Jurkat, Clone E6-1 (cell line): ENCODE results near the gene JAKMIP1.

Experiments
- DNase-seq: peaks from one replicate; pipeline ENCODE4 v3.0.0-alpha.2; 2011; ENCODE audit warnings: low read depth, low spot score
- H3K4me3 ChIP-seq: 2 replicates; pipeline ENCODE4 v1.5.1; 2011; ENCODE audit warnings: mild to moderate bottlenecking, low read length, control low read depth, moderate library complexity

Gene JAKMIP1

DNA sequence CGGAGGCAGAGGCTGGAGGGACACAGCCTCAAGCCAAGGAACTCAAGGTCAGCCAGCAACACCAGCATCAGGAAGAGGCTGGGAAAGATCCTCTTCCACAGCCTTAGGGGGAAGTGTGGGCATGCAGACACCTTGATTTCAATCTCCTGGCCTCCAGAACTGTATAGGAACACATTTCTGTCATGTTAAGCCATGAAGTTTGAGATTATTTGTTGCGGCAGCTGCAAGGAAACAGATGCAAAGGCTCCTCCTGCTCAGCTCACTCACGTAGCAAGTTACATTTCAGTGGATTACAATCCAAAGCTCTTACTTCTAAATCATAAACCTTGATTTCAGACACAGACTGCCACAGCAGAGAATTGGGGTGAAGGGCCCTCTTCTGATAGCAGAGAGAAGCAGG is 113.5 kb downstream of the JAKMIP1 start:
- H3K4me3 ChIP-seq = no peak overlapping the region
- no peak for DNase-seq

GRCh38 chr4:6085691-6086628 is 114.4 kb downstream of the JAKMIP1 start:
- DNase-seq = no peak

GRCh38 chr4:6085028-6085690 is 115.2 kb downstream of the JAKMIP1 start:
- no peak for DNase-seq
- no peak overlapping the region for H3K4me3 ChIP-seq

More at GRCh38 chr4:6085691-6086628, 114.4 kb downstream of the JAKMIP1 start:
- H3K4me3 ChIP-seq = no peak overlapping the region

GRCh38 chr4:6079965-6080364 is 120.4 kb downstream of the JAKMIP1 start:
- DNase-seq = no peak
- H3K4me3 ChIP-seq = no peak overlapping the region

DNA sequence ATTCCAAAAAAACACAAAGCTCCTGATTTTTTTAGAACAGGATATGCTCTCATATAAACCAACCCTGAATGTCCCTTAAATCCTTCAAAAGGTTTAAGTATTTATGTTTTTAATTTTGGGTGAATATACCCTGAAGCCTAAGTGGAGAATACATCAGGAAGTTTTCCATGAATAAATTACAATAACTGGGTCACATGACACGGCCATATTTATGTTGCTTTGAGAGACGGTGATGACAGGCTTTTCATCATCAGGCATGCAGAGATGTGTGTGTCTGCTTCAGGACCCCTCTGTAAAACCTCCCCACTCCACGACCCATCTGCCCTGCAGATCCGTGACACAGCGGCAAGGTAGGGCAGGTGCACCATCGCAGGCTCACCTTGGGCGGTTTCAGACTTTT is 121.8 kb downstream of the JAKMIP1 start:
- DNase-seq = no peak
- H3K4me3 ChIP-seq = no peak overlapping the region

DNA sequence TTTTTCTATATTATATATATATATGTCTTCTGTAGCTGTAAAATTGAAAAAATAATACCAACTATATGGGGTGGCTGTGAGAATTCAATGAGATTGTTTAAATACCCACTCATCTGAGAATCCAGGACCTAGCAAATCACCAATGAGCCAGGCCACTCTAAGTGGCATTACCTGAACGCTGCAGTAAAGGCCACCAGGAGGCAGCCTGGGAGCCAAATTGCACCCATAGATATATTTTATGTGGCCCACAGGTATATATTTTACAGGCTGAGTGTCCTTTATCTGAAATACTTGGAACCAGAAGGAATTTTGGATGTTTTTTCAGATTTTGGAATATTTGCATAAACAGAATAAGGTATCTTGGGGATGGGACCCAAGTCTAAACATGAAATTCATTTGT is 124.0 kb downstream of the JAKMIP1 start:
- H3K4me3 ChIP-seq = no peak overlapping the region
- peak; percentile 11 for DNase-seq

GRCh38 chr4:6074758-6075157 is 125.6 kb downstream of the JAKMIP1 start:
- DNase-seq = no peak
- no peak overlapping the region for H3K4me3 ChIP-seq

GRCh38 chr4:6071959-6072720 is 128.2 kb downstream of the JAKMIP1 start:
- no peak for DNase-seq

GRCh38 chr4:6071191-6071958 is 129.0 kb downstream of the JAKMIP1 start:
- no peak for DNase-seq
- no peak overlapping the region for H3K4me3 ChIP-seq

More at GRCh38 chr4:6071959-6072720, 128.2 kb downstream of the JAKMIP1 start:
- no peak overlapping the region for H3K4me3 ChIP-seq

- H3K4me3 ChIP-seq = no peak overlapping the region
These were observed 130.3 kb downstream of the JAKMIP1 start for GRCh38 chr4:6069845-6070709.

DNA sequence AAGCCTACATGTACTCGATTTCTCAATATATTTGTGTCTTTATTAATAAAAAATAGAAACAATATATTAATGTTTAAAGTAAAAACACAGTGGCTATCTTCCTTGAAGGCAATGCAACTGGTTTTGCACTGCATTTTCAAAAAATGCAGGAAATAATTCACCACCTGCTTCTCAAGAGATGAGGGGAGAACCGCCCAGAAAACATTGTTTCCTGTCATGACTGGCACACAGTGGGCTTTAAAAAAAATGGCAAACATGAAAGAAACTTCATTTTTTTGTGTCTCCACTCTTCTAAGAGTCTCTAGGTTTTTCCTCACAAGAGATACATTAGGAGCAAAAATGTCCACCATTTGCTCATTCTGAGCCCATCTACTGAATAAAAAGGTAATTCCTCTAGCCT is 131.4 kb downstream of the JAKMIP1 start:
- DNase-seq = peak; percentile 32
- H3K4me3 ChIP-seq = no peak overlapping the region

More at GRCh38 chr4:6069845-6070709, 130.3 kb downstream of the JAKMIP1 start:
- DNase-seq = no peak

DNA sequence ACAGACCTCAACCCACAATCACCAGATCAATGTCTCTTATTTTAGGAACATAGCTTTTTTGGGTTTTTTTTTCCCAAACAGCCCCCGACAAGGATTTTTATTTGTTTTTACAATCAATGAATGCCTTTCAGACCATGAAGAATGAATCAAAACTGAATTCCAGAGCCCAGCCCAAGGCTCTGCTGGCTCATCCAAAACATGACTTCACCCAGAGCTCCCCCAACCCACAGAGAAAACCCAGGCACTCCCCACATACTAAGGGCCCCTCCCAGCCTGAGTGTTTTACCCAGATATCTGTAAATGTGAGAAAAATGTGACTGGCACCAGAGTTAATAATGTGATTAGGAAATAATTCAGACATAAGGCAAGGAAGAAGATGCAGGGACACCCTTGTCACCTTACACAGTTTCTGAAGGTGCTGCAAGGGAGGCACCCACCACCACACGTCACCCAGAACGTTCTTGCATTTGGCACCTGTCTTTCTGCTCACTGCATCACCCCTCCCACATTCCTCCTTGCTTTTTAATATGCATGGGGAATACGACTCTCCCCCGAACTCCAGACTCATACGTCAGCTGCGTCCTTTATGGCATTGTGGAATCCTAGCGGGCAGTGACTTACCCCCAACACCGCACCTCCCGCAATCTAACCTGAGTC is 134.3 kb downstream of the JAKMIP1 start:
- no peak overlapping the region for H3K4me3 ChIP-seq
- DNase-seq = no peak

DNA sequence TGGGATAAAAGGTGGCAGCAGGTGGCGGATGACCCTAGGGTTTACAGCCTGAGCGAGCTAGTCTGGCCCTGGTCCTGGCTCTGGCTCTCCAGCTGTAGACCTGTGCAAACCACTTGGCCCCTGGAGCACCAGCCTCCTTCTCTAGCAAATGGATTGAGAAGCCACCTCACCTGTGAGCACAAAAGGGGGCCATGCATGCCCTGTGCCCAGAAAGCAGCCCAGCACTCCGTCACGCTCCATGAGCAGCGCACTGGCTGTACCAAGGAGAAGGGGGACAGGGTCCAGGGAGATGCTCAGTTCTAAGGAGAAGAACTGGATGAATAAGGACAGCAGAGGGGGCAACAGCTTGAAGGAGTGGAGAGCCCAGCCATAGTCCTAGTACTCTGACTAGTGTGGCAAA is 135.2 kb downstream of the JAKMIP1 start:
- no peak for DNase-seq
- no peak overlapping the region for H3K4me3 ChIP-seq

GRCh38 chr4:6064383-6064782 is 136.0 kb downstream of the JAKMIP1 start:
- H3K4me3 ChIP-seq = no peak overlapping the region
- no peak for DNase-seq

DNA sequence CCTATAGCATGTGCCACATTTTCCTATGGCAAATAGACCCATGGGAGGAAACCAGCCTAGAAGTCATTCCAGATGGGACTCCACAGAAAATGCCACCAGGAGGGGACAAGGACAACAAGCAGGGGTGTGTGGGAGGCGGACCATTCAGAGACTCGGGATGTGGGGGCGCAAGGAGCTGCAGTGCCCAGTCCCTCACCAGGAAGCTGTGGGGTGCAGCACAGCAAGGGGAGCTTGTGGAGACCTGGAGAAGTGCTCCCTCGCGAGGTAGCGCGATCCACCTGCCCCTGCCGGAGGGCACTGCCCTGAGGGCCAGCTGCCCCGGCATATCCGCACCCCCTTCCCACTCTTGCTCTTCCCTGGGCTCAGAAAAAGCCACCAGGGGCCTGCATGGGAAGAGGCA is 136.7 kb downstream of the JAKMIP1 start:
- no peak for DNase-seq
- no peak overlapping the region for H3K4me3 ChIP-seq

- DNase-seq = no peak
- no peak overlapping the region for H3K4me3 ChIP-seq
These were observed 138.2 kb downstream of the JAKMIP1 start for GRCh38 chr4:6062133-6062532.

DNA sequence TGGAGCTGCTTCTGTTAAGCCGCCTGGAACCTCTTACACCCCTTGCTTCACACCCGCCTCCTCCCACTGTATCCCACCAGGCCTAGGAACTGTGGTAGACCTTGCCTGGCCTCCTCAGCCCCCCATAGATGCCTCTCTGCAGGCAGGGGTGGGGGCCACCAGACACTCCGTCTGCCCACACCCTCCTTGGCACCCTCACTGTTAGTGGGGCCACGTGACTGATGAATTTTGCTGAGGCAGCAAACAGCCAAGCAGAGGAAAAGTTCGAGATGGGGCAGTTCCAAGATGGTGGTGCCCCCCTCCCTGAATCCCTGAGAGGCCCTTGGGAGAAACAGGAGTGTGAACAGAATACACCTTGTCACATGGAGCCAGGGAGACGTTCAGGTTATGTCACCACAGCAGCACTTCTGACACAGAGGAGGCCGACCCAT is 141.0 kb downstream of the JAKMIP1 start:
- DNase-seq = no peak

More for the DNA sequence above, 141.0 kb downstream of the JAKMIP1 start:
- no peak overlapping the region for H3K4me3 ChIP-seq
